Natural killer cell (primary cell): ENCODE data around the gene PET100. TPM values are rescaled to one million over a fixed set of nuclear protein-coding genes. Genes with fewer than 3 reads are reported as not detected.

Experiments
- ATAC-seq, 3 donors: fragments of 150-1000 bp in 2 of 3; fragments of 200-7000 bp in 1 of 3; cut with Tn5 transposase; 1 replicate in 1 of 3; 2 replicates in 2 of 3; pipeline ENCODE4 v1.10.0; 2021; ENCODE audit warnings: mild to moderate bottlenecking in 2 of 3, moderate library complexity in 2 of 3
- DNase-seq, 2 donors: peaks; one replicate each; pipeline versions ENCODE4 v3.0.0 to v3.0.0-alpha.2; 2013 to 2021; ENCODE audit warnings: mixed read lengths in 1 of 2
- H3K27ac ChIP-seq: one replicate; pipeline ENCODE4 v1.5.1; 2013; ENCODE audit warnings: mild to moderate bottlenecking, low read length
- H3K27me3 ChIP-seq: one replicate; pipeline ENCODE4 v1.6.1; 2013; ENCODE audit warnings: low read length; ENCODE audit not compliant: control insufficient read depth, insufficient read depth
- H3K36me3 ChIP-seq: one replicate; pipeline ENCODE4 v1.6.1; 2013; ENCODE audit warnings: low read length; ENCODE audit not compliant: control insufficient read depth, insufficient read depth
- H3K4me1 ChIP-seq: one replicate; pipeline ENCODE4 v1.6.1; 2013; ENCODE audit warnings: low read length; ENCODE audit not compliant: control insufficient read depth, insufficient read depth
- H3K4me3 ChIP-seq: one replicate; pipeline ENCODE4 v1.5.1; 2013; ENCODE audit warnings: low read length
- H3K9me3 ChIP-seq: one replicate; pipeline ENCODE4 v1.6.1; 2013; ENCODE audit warnings: low read length; ENCODE audit not compliant: control insufficient read depth, insufficient read depth
- H3K27ac Mint-ChIP-seq, 2 donors: one replicate each; pipeline ENCODE4 v1.8.0; 2022; ENCODE audit warnings: mild to moderate bottlenecking in 2 of 2, mixed read lengths in 2 of 2, moderate library complexity in 1 of 2
- H3K27me3 Mint-ChIP-seq, 2 donors: one replicate each; pipeline ENCODE4 v1.8.0; 2022; ENCODE audit warnings: low read depth in 2 of 2, mixed read lengths in 2 of 2
- H3K36me3 Mint-ChIP-seq: one replicate; pipeline ENCODE4 v1.8.0; 2022; ENCODE audit warnings: mixed read lengths
- H3K4me1 Mint-ChIP-seq, 2 donors: one replicate each; pipeline ENCODE4 v1.8.0; 2022; ENCODE audit warnings: mixed read lengths in 2 of 2
- H3K4me3 Mint-ChIP-seq: one replicate; pipeline ENCODE4 v1.8.0; 2022; ENCODE audit warnings: mild to moderate bottlenecking, moderate library complexity, mixed read lengths
- H3K9me3 Mint-ChIP-seq, 2 donors: one replicate each; pipeline ENCODE4 v1.8.0; 2022; ENCODE audit warnings: mixed read lengths in 2 of 2
- WGBS: methylation state at CpG from one replicate; pipeline ENCODE4 v1.1.7; 2013; ENCODE audit warnings: missing lambda C conversion rate; ENCODE audit not compliant: insufficient coverage; 5-methylcytosine and 5-hydroxymethylcytosine counted together
- intact Hi-C: fragments of 100-400 bp; cut with micrococcal nuclease; formaldehyde crosslinking; loops from one replicate; pipeline ENCODE4 v1.14.2; 2022
- total RNA-seq, 4 donors: library from RNA; stranded (reverse); fragments of 120-200 nt in 1 of 4; gene quantifications; one replicate each; pipeline versions ENCODE4 v1.2.3 to v1.2.4, GENCODE V29; 2013 to 2022
- TF ChIP-seq, protein P1 (sequence below): fragments of 200-600 bp; IDR thresholded peaks from one replicate; pipeline ENCODE4 v1.8.0; 2022; ENCODE audit warnings: antibody characterized with exemption

The PET100 gene
- total RNA-seq, 3 donors from 2014 or later (not counting 1 experiment from before 2014, with no cell fraction given): 92.0 to 139 (median 106) TPM

DNA sequence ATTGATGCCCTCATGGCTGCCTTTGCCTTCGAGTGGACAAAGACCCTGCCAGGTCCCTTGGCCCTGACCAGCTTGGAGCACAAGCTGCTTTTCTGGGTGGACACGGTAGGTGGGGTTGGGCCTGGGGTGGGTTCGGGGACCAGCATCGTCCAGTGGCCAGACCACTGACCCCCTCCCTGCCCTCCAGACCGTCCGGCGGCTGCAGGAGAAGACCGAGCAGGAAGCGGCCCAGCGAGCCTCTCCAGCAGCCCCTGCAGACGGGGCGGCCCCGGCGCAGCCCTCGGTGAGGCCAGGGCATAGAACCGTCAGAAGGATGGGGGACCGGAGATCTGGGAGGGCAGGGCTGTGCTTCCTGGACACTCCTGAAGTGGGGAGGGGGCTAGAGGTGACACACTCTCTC lies 23.3 kb upstream of the PET100 start:
- no peak overlapping the region for H3K27ac Mint-ChIP-seq
- H3K4me1 ChIP-seq: no peaks in the 10 kb centered on the region
- TF ChIP-seq, protein P1, sequence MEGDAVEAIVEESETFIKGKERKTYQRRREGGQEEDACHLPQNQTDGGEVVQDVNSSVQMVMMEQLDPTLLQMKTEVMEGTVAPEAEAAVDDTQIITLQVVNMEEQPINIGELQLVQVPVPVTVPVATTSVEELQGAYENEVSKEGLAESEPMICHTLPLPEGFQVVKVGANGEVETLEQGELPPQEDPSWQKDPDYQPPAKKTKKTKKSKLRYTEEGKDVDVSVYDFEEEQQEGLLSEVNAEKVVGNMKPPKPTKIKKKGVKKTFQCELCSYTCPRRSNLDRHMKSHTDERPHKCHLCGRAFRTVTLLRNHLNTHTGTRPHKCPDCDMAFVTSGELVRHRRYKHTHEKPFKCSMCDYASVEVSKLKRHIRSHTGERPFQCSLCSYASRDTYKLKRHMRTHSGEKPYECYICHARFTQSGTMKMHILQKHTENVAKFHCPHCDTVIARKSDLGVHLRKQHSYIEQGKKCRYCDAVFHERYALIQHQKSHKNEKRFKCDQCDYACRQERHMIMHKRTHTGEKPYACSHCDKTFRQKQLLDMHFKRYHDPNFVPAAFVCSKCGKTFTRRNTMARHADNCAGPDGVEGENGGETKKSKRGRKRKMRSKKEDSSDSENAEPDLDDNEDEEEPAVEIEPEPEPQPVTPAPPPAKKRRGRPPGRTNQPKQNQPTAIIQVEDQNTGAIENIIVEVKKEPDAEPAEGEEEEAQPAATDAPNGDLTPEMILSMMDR: no peak
- no peak overlapping the region for H3K4me3 Mint-ChIP-seq
- intact Hi-C loops: no loop called here
- H3K27ac ChIP-seq: no peak overlapping the region
- no peak overlapping the region for H3K4me3 ChIP-seq
- H3K36me3 ChIP-seq: no peaks in the 10 kb centered on the region
- no peaks in the 10 kb centered on the region for H3K36me3 Mint-ChIP-seq
- DNase-seq: no peak
- H3K27me3 ChIP-seq: no peaks in the 10 kb centered on the region
- WGBS: 97% methylated on average over 16 of the region's 17 CpGs
- peaks cover 0 to 8% of the 10 kb centered on the region in 2 donors for H3K4me1 Mint-ChIP-seq
- peaks cover 0 to 3% of the 10 kb centered on the region in 2 donors for H3K9me3 Mint-ChIP-seq
- peaks cover 4% of the 10 kb centered on the region for H3K9me3 ChIP-seq
- ATAC-seq: no peak
- peaks cover 0 to 16% of the 10 kb centered on the region in 2 donors for H3K27me3 Mint-ChIP-seq

DNA sequence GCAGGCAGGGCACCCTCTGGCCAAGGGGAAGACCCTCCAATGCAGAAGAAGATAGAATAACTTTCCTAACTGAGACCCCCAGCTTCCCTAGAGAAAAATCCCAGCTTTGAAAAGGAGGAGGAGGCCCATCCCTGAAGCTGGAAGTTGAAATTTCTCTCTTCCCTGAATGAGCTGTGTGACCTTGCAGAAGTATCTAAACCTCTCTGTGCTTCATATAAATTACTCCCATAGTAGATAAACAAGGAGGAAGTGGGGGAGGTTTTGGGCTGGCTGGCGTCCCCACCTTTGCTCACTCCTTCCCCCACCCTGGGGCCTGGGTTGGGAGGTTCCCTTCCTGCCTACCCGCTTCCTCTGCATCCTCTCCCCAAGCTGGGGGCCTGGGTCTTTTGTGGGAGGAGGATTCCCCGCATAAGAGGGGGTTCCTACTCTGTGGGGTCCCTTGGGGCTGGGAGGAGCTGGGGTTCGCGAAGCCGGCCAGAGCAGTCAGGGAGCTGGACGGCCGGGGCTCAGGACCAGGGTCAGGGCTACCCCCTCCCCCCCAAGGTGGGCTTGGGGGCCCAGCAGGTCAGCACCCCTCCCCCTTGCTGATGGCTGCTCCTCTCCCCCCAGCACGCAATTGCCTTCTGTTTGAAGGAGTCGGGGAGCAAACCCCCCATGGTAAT lies 22.2 kb upstream of the PET100 start:
- no peaks in the 10 kb centered on the region for H3K27me3 ChIP-seq
- H3K4me1 ChIP-seq: no peaks in the 10 kb centered on the region
- DNase-seq: no peak
- Mint-ChIP-seq H3K4me1 (peaks cover 0 to 8% of the 10 kb centered on the region in 2 donors), H3K27me3 (peaks cover 0 to 12% of the 10 kb centered on the region in 2 donors), H3K9me3 (peaks cover 0 to 3% of the 10 kb centered on the region in 2 donors), H3K27ac (no peak overlapping the region), H3K4me3 (no peak overlapping the region), H3K36me3 (no peaks in the 10 kb centered on the region)
- H3K27ac ChIP-seq: no peak overlapping the region
- H3K36me3 ChIP-seq: no peaks in the 10 kb centered on the region
- 84% methylated on average over 7 of the region's 10 CpGs for WGBS
- H3K9me3 ChIP-seq: peaks cover 4% of the 10 kb centered on the region
- TF ChIP-seq, protein P1: no peak
- ATAC-seq: no peak
- intact Hi-C loops: no loop called here
- H3K4me3 ChIP-seq: no peak overlapping the region

DNA sequence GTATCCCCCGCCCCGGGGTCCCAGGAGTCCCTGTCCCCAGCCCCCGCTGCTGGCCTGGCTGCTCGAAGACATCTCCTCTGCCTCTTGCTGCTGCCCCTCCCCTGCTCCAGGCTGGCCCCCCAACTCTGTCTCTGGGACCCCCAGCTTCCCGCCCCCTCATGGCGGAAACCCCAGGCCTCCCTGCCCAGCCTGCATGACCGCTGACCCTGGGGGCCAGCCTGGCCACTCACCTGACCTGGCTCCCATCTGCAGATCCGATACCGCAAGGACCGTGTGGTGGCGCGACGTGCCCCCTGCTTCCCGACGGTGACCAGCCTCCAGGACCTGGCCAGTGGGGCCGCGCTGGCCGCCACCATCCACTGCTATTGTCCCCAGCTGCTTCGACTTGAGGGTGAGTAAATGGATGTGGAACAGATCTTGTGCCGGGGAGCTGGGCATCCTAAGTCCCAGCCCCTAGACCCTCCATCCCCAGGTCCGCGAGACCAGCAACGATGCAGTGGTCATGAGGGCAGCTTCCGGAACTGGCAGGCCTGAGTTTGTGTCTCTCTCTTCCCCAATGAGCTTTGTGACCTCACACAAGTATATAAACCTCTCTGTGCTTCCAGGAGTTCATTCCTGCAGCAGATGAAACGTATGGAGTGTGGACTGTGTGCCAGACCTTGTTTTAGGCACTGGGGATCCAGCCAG lies 21.6 kb upstream of the PET100 start:
- Mint-ChIP-seq H3K9me3 (peaks cover 0 to 3% of the 10 kb centered on the region in 2 donors), H3K27me3 (peaks cover 0 to 12% of the 10 kb centered on the region in 2 donors), H3K36me3 (no peaks in the 10 kb centered on the region), H3K4me3 (no peak overlapping the region), H3K27ac (no peak overlapping the region), H3K4me1 (peaks cover 0 to 8% of the 10 kb centered on the region in 2 donors)
- H3K36me3 ChIP-seq: no peaks in the 10 kb centered on the region
- TF ChIP-seq, protein P1: no peak
- H3K4me3 ChIP-seq: no peak overlapping the region
- intact Hi-C loops: no loop called here
- DNase-seq (no peak), ATAC-seq (no peak)
- H3K27ac ChIP-seq: no peak overlapping the region
- WGBS: 92% methylated on average over 20 of the region's 25 CpGs
- peaks cover 4% of the 10 kb centered on the region for H3K9me3 ChIP-seq
- H3K4me1 ChIP-seq: no peaks in the 10 kb centered on the region
- H3K27me3 ChIP-seq: no peaks in the 10 kb centered on the region
